IMR-90 (cell line): ENCODE measurements around the gene ADPGK. TPM values are rescaled to one million over a fixed set of nuclear protein-coding genes. Genes with fewer than 3 reads are reported as not detected.

Experiments
- ATAC-seq: fragments of 200-7000 bp; cut with Tn5 transposase; 2 replicates; pipeline ENCODE4 v1.9.1; 2020; ENCODE audit warnings: low read depth, mild to moderate bottlenecking, moderate library complexity
- BruUV-seq: library from RNA; stranded (reverse); fragments of 400-500 nt; replicated peaks from 2 replicates; lab custom pipeline; 2021; lab: Mats Ljungman, UMichigan
- CTCF ChIA-PET: fragments of 300-600 bp; formaldehyde crosslinking; extraction: SDS; loops from one replicate; lab custom pipeline; 2021; ENCODE audit warnings: antibody characterized with exemption; lab: Yijun Ruan, JAX
- POLR2A ChIA-PET: fragments of 300-600 bp; sonication (Branson Sonifier 250); formaldehyde crosslinking; loops from one replicate; lab custom pipeline; 2022; ENCODE audit warnings: antibody characterized with exemption; ENCODE audit not compliant: unreplicated experiment; lab: Charles Lee
- DNase-seq: peaks from one replicate; pipeline ENCODE4 v3.0.0; 2013
- H2AFZ ChIP-seq: replicated peaks from 2 replicates; pipeline ENCODE3; 2013; ENCODE audit warnings: low read length, mild to moderate bottlenecking; ENCODE audit not compliant: poor library complexity
- H2AK5ac ChIP-seq: 2 replicates; pipeline ENCODE4 v1.6.1; 2013; ENCODE audit warnings: low read depth, low read length, inconsistent platforms
- H2AK9ac ChIP-seq: replicated peaks from 2 replicates; pipeline ENCODE3; 2013; ENCODE audit warnings: mild to moderate bottlenecking, low read depth, low read length, moderate library complexity; ENCODE audit not compliant: poor library complexity
- H2BK120ac ChIP-seq: 2 replicates; pipeline ENCODE4 v1.6.1; 2013; ENCODE audit warnings: low read depth, low read length, inconsistent platforms
- H2BK15ac ChIP-seq: 3 replicates; pipeline ENCODE4 v1.6.1; 2013; ENCODE audit warnings: low read depth, low read length, inconsistent platforms
- H2BK20ac ChIP-seq: 2 replicates; pipeline ENCODE4 v1.6.1; 2013; ENCODE audit warnings: low read depth, mild to moderate bottlenecking, inconsistent platforms, low read length, moderate library complexity
- H2BK5ac ChIP-seq: 2 replicates; pipeline ENCODE4 v1.6.1; 2013; ENCODE audit warnings: mild to moderate bottlenecking, low read depth, low read length, inconsistent platforms; ENCODE audit not compliant: poor library complexity, severe bottlenecking
- H3K14ac ChIP-seq: replicated peaks from 2 replicates; pipeline ENCODE4 v1.6.1; 2013; ENCODE audit warnings: low read depth, low read length, inconsistent platforms
- H3K18ac ChIP-seq: 2 replicates; pipeline ENCODE4 v1.6.1; 2013; ENCODE audit warnings: low read depth, low read length, control low read depth
- H3K23ac ChIP-seq: 2 replicates; pipeline ENCODE4 v1.6.1; 2013; ENCODE audit warnings: low read depth, low read length, inconsistent platforms
- H3K27ac ChIP-seq: 2 replicates; pipeline ENCODE4 v1.5.1; 2013; ENCODE audit warnings: mild to moderate bottlenecking, control low read depth, low read length; ENCODE audit not compliant: insufficient read depth
- H3K27me3 ChIP-seq: 2 replicates; pipeline ENCODE4 v1.6.1; 2013; ENCODE audit warnings: low read length; ENCODE audit not compliant: control insufficient read depth, insufficient read depth
- H3K36me3 ChIP-seq: 2 replicates; pipeline ENCODE4 v1.6.1; 2013; ENCODE audit warnings: low read length, mixed read lengths; ENCODE audit not compliant: control insufficient read depth, insufficient read depth
- H3K4ac ChIP-seq: 2 replicates; pipeline ENCODE4 v1.6.1; 2013; ENCODE audit warnings: low read depth, low read length, inconsistent platforms
- H3K4me1 ChIP-seq: 2 replicates; pipeline ENCODE4 v1.6.1; 2013; ENCODE audit warnings: low read length, mixed read lengths; ENCODE audit not compliant: control insufficient read depth, insufficient read depth
- H3K4me2 ChIP-seq: 2 replicates; pipeline ENCODE4 v1.6.1; 2013; ENCODE audit warnings: low read depth, mild to moderate bottlenecking, control low read depth, low read length, moderate library complexity
- H3K4me3 ChIP-seq: 2 replicates; pipeline ENCODE4 v1.5.1; 2013; ENCODE audit warnings: low read depth, mild to moderate bottlenecking, control low read depth, low read length, moderate library complexity; ENCODE audit not compliant: insufficient read depth
- H3K56ac ChIP-seq: 2 replicates; pipeline ENCODE4 v1.6.1; 2013; ENCODE audit warnings: low read length, inconsistent platforms; ENCODE audit not compliant: insufficient read depth; ENCODE audit errors: extremely low read depth
- H3K79me1 ChIP-seq, 2 experiments: 2 replicates each; pipeline ENCODE4 v1.6.1; 2013; ENCODE audit warnings: low read length in 2 of 2, inconsistent platforms in 1 of 2, low read depth in 1 of 2
- H3K9ac ChIP-seq: 2 replicates; pipeline ENCODE4 v1.6.1; 2013; ENCODE audit warnings: low read depth, low read length, control low read depth
- H3K9me1 ChIP-seq: 2 replicates; pipeline ENCODE4 v1.6.1; 2013; ENCODE audit warnings: low read length, inconsistent platforms; ENCODE audit not compliant: insufficient read depth
- H3K9me3 ChIP-seq: 2 replicates; pipeline ENCODE4 v1.6.1; 2013; ENCODE audit warnings: low read length; ENCODE audit not compliant: control insufficient read depth, insufficient read depth
- H4K20me1 ChIP-seq: 2 replicates; pipeline ENCODE4 v1.6.1; 2013; ENCODE audit warnings: low read length, inconsistent platforms; ENCODE audit not compliant: insufficient read depth
- H4K5ac ChIP-seq: 2 replicates; pipeline ENCODE4 v1.6.1; 2013; ENCODE audit warnings: mild to moderate bottlenecking, low read depth, low read length, control low read depth
- H4K8ac ChIP-seq, 2 experiments: 2 replicates each; pipeline ENCODE4 v1.6.1; 2013; ENCODE audit warnings: low read depth in 2 of 2, low read length in 2 of 2, control low read depth in 1 of 2, inconsistent platforms in 1 of 2
- H4K91ac ChIP-seq: 2 replicates; pipeline ENCODE4 v1.6.1; 2013; ENCODE audit warnings: low read depth, low read length, inconsistent platforms; ENCODE audit not compliant: insufficient read depth
- BHLHE40 ChIP-seq: fragments of 150-350 bp; IDR thresholded peaks from 2 replicates; pipeline ENCODE4 v1.6.1; 2016; ENCODE audit warnings: mild to moderate bottlenecking, low read depth, low read length
- CEBPB ChIP-seq: IDR thresholded peaks from 2 replicates; pipeline ENCODE4 v1.6.1; 2012; ENCODE audit warnings: low read depth, low read length, improper control_type of control experiment
- CHD1 ChIP-seq: IDR thresholded peaks from 2 replicates; pipeline ENCODE4 v1.6.1; 2012; ENCODE audit warnings: low read depth, low read length, improper control_type of control experiment
- CTCF ChIP-seq: conservative IDR thresholded peaks from 2 replicates; pipeline ENCODE4 v1.5.1; 2012; ENCODE audit warnings: mild to moderate bottlenecking, low read depth, low read length, improper control_type of control experiment
- ELK1 ChIP-seq: fragments of 150-350 bp; IDR thresholded peaks from 2 replicates; pipeline ENCODE4 v1.6.1; 2016; ENCODE audit warnings: low read depth, mild to moderate bottlenecking, low read length, moderate library complexity, borderline replicate concordance
- FOS ChIP-seq: fragments of 150-350 bp; IDR thresholded peaks from 2 replicates; pipeline ENCODE4 v1.6.1; 2016; ENCODE audit warnings: low read depth, low read length
- MAFK ChIP-seq: IDR thresholded peaks from 2 replicates; pipeline ENCODE4 v1.6.1; 2012; ENCODE audit warnings: low read depth, low read length, improper control_type of control experiment
- MAZ ChIP-seq: IDR thresholded peaks from 2 replicates; pipeline ENCODE4 v1.6.1; 2012; ENCODE audit warnings: low read depth, mild to moderate bottlenecking, low read length, improper control_type of control experiment, moderate library complexity, borderline replicate concordance
- MXI1 ChIP-seq: IDR thresholded peaks from 2 replicates; pipeline ENCODE4 v1.6.1; 2012; ENCODE audit warnings: low read depth, mild to moderate bottlenecking, low read length, moderate library complexity, borderline replicate concordance
- NFE2L2 ChIP-seq: fragments of 150-350 bp; IDR thresholded peaks from 2 replicates; pipeline ENCODE4 v1.6.1; 2016; ENCODE audit warnings: low read depth, mild to moderate bottlenecking, low read length
- POLR2A ChIP-seq: IDR thresholded peaks from 2 replicates; pipeline ENCODE4 v1.6.1; 2012; ENCODE audit warnings: mild to moderate bottlenecking, low read depth, low read length
- RAD21 ChIP-seq: IDR thresholded peaks from 2 replicates; pipeline ENCODE4 v1.6.1; 2012; ENCODE audit warnings: low read length, improper control_type of control experiment
- RCOR1 ChIP-seq: IDR thresholded peaks from 2 replicates; pipeline ENCODE4 v1.6.1; 2012; ENCODE audit warnings: mild to moderate bottlenecking, low read length, improper control_type of control experiment; ENCODE audit not compliant: insufficient replicate concordance
- RFX5 ChIP-seq: IDR thresholded peaks from 2 replicates; pipeline ENCODE4 v1.8.0; 2012; ENCODE audit warnings: low read depth, mild to moderate bottlenecking, low read length, moderate library complexity
- SMC3 ChIP-seq: fragments of 150-350 bp; IDR thresholded peaks from 2 replicates; pipeline ENCODE4 v1.6.1; 2016; ENCODE audit warnings: low read depth, mild to moderate bottlenecking, antibody characterized with exemption, low read length, moderate library complexity
- WGBS, 2 experiments: methylation state at CpG; one replicate each; pipeline versions ENCODE4 v1.1.5 to v1.1.7; 2013; ENCODE audit warnings: missing lambda C conversion rate in 2 of 2; ENCODE audit not compliant: insufficient read length in 1 of 2; ENCODE audit errors: extremely low coverage in 2 of 2; 5-methylcytosine and 5-hydroxymethylcytosine counted together
- dilution Hi-C: fragments of 300-500 bp; cut with HindIII; formaldehyde crosslinking; loops from one replicate; pipeline ENCODE4 v1.14.3; 2018; ENCODE audit warnings: low sequenced_read_pairs; ENCODE audit not compliant: unreplicated experiment
- in situ Hi-C: fragments of 300-500 bp; cut with MboI; formaldehyde crosslinking; loops from 3 replicates; pipeline ENCODE4 v1.14.3; 2019; ENCODE audit warnings: low sequenced_read_pairs, inconsistent platforms, mixed read lengths
- intact Hi-C: fragments of 100-400 bp; cut with micrococcal nuclease; formaldehyde crosslinking; loops from 2 replicates; pipeline ENCODE4 v1.10.0; 2022
- polyA plus RNA-seq, 3 experiments: library from polyadenylated mRNA; depleted of rRNA; stranded (reverse); fragments of >200 nt; gene quantifications; 2 replicates each; pipeline ENCODE4 v1.2.3, GENCODE V29; 2012; ENCODE audit warnings: low replicate concordance in 1 of 3
- total RNA-seq: library from RNA; depleted of rRNA; stranded (reverse); fragments of >200 nt; gene quantifications from 2 replicates; pipeline ENCODE4 v1.2.3, GENCODE V29; 2012
- TF ChIP-seq, protein P1 (sequence below): fragments of 150-350 bp; IDR thresholded peaks from 2 replicates; pipeline ENCODE4 v1.6.1; 2017; ENCODE audit warnings: mild to moderate bottlenecking, antibody characterized with exemption, low read length, low read depth

ADPGK gene
- total and polyA plus RNA-seq, 2 of the 4 experiments (the other 2 are of a cell fraction), result 53.2 to 62.8 TPM

DNA sequence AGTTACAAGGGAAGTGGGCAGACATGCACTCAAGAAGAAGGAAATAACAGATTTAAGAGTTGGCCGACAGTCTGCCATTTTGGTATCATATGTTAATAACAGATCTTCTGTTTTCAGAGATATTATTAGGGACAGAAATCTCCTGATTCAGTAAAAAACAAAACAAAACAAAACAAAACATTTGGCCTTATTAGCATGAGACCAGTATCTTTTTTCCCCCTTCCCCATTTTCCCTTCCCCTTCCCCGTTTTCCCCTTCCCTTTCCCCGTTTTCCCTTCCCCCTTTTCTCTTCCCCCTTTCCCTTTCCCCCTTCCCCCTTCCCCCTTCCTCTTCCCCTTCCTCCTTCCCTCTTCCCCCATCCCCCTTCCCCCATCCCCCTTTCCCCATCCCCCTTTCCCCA is 58.1 kb downstream of the ADPGK start:
- Histone ChIP-seq H2AFZ (no peak overlapping the region), H2BK120ac (no peak overlapping the region), H2AK5ac (no peak overlapping the region), H3K23ac (no peak overlapping the region), H3K9ac (no peak overlapping the region), H2AK9ac (no peak overlapping the region), H3K27ac (no peak overlapping the region), H4K20me1 (no peaks in the 10 kb centered on the region), H4K91ac (no peak overlapping the region), H2BK15ac (no peak overlapping the region), H3K9me3 (no peaks in the 10 kb centered on the region), H3K4me2 (no peak overlapping the region), H2BK20ac (no peak overlapping the region), H3K4ac (no peak overlapping the region), H3K56ac (no peak overlapping the region), H3K27me3 (no peaks in the 10 kb centered on the region), H4K5ac (no peak overlapping the region), H3K18ac (no peak overlapping the region), H3K79me1 (no peaks in the 10 kb centered on the region), H3K14ac (no peak overlapping the region), H4K8ac (no peak overlapping the region), H2BK5ac (no peak overlapping the region), H3K4me3 (no peak overlapping the region), H3K9me1 (no peaks in the 10 kb centered on the region), H3K4me1 (no peaks in the 10 kb centered on the region), H3K36me3 (no peaks in the 10 kb centered on the region)
- in situ Hi-C loops, result loop anchor here (10.0 kb wide), 1 partner anchor 359 kb away; no protein-coding TSS in a partner anchor
- no peak for DNase-seq
- CTCF ChIA-PET, result interaction anchor here (0.5 kb wide), 1 partner anchor 266 kb away, joined by 3 read pairs; no protein-coding TSS in a partner anchor
- POLR2A ChIA-PET, result no interaction called here
- BruUV-seq, result no TSS peak
- no CpG with 5 or more reads among the region's 3 CpGs for WGBS, 2 experiments
- intact Hi-C loops, result loop anchor here (10.0 kb wide), 1 partner anchor 519 kb away; no protein-coding TSS in a partner anchor
- ATAC-seq, result no peak
- TF ChIP-seq RAD21 (no peak), MAZ (no peak), POLR2A (no peak), SMC3 (no peak), MAFK (no peak), FOS (no peak), NFE2L2 (no peak), ELK1 (no peak), RFX5 (no peak), MXI1 (no peak), CHD1 (no peak), CTCF (no peak), BHLHE40 (no peak), RCOR1 (no peak), CEBPB (no peak)
- TF ChIP-seq, protein P1, sequence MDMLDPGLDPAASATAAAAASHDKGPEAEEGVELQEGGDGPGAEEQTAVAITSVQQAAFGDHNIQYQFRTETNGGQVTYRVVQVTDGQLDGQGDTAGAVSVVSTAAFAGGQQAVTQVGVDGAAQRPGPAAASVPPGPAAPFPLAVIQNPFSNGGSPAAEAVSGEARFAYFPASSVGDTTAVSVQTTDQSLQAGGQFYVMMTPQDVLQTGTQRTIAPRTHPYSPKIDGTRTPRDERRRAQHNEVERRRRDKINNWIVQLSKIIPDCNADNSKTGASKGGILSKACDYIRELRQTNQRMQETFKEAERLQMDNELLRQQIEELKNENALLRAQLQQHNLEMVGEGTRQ, result no peak
- dilution Hi-C loops, result no loop called here
